GM12878 (cell line): Measurements from ENCODE around the gene YPEL2. TPM values are rescaled to one million over a fixed set of nuclear protein-coding genes. Genes with fewer than 3 reads are reported as not detected.

Source experiments
- ATAC-seq: fragments of 200-7000 bp; cut with Tn5 transposase; 3 replicates; pipeline ENCODE4 v1.9.1; 2020; ENCODE audit warnings: mild to moderate bottlenecking, moderate library complexity
- BruUV-seq: library from RNA; stranded (reverse); fragments of 400-500 nt; replicated peaks from 2 replicates; lab custom pipeline; 2021; lab: Mats Ljungman, UMichigan
- CTCF ChIA-PET: fragments of 300-600 bp; sonication (Branson Sonifier 250); formaldehyde crosslinking; extraction: SDS; loops from one replicate; lab custom pipeline; 2021; ENCODE audit warnings: inconsistent platforms; lab: Yijun Ruan, JAX
- POLR2A ChIA-PET: fragments of 350-600 bp; formaldehyde crosslinking; extraction: SDS; loops from one replicate; lab custom pipeline; 2021; ENCODE audit warnings: inconsistent platforms; lab: Charles Lee
- RAD21 ChIA-PET: fragments of 300-600 bp; sonication (Branson Sonifier 250); formaldehyde crosslinking; loops from one replicate; lab custom pipeline; 2023; ENCODE audit warnings: antibody characterized with exemption; ENCODE audit not compliant: unreplicated experiment; lab: Charles Lee
- SMC1A ChIA-PET: fragments of 300-600 bp; sonication (Branson Sonifier 250); formaldehyde crosslinking; loops from one replicate; lab custom pipeline; 2023; ENCODE audit not compliant: unreplicated experiment, uncharacterized antibody; lab: Charles Lee
- DNase-seq: peaks from one replicate; pipeline ENCODE4 v3.0.0-alpha.2; 2011; ENCODE audit warnings: low read depth, low spot score
- FAIRE-seq: peaks from 3 replicates; lab custom pipeline; 2011; peaks lifted over from hg19 to GRCh38; lab: Jason Lieb, UNC
- H2AFZ ChIP-seq: 2 replicates; pipeline ENCODE4 v1.6.0; 2011; ENCODE audit warnings: low read depth, low read length, control low read depth; ENCODE audit not compliant: control insufficient read depth
- H3K27ac ChIP-seq: 2 replicates; pipeline ENCODE4 v1.5.1; 2011; ENCODE audit warnings: control low read depth; ENCODE audit not compliant: control insufficient read depth, insufficient read depth
- H3K27me3 ChIP-seq, 2 experiments: replicated peaks in 1 of 2; 2 replicates each; pipeline versions ENCODE4 v1.6.0 to v1.6.1; 2011; ENCODE audit warnings: low read length in 1 of 2; ENCODE audit not compliant: control insufficient read depth in 2 of 2, insufficient read depth in 2 of 2
- H3K36me3 ChIP-seq, 2 experiments: 2 replicates each; pipeline ENCODE4 v1.5.1; 2011; ENCODE audit warnings: low read length in 1 of 2; ENCODE audit not compliant: control insufficient read depth in 2 of 2, insufficient read depth in 2 of 2
- H3K4me1 ChIP-seq: 2 replicates; pipeline ENCODE4 v1.6.1; 2011; ENCODE audit warnings: mild to moderate bottlenecking, low read length, moderate library complexity, mixed read lengths; ENCODE audit not compliant: control insufficient read depth, insufficient read depth
- H3K4me2 ChIP-seq: 2 replicates; pipeline ENCODE4 v1.6.0; 2011; ENCODE audit warnings: control low read depth; ENCODE audit not compliant: control insufficient read depth, insufficient read depth
- H3K4me3 ChIP-seq: fragments of 200-600 bp; sonication (generic); 2 replicates; pipeline ENCODE4 v1.5.1; 2016
- H3K79me2 ChIP-seq: 2 replicates; pipeline ENCODE4 v1.6.0; 2011; ENCODE audit warnings: low read length; ENCODE audit not compliant: control insufficient read depth, insufficient read depth
- H3K9ac ChIP-seq: 2 replicates; pipeline ENCODE4 v1.8.0; 2011; ENCODE audit warnings: low read length, control low read depth, mixed read lengths; ENCODE audit not compliant: control insufficient read depth, insufficient read depth
- H3K9me3 ChIP-seq: replicated peaks from 3 replicates; pipeline ENCODE4 v1.5.1; 2011; ENCODE audit warnings: mild to moderate bottlenecking, low read length; ENCODE audit not compliant: control insufficient read depth, insufficient read depth
- H4K20me1 ChIP-seq: 2 replicates; pipeline ENCODE4 v1.6.0; 2011; ENCODE audit not compliant: control insufficient read depth, insufficient read depth
- BCLAF1 ChIP-seq: fragments of 450-650 bp; IDR thresholded peaks from 2 replicates; pipeline ENCODE4 v1.6.1; 2017; ENCODE audit warnings: antibody characterized with exemption, mild to moderate bottlenecking, moderate library complexity
- CBX5 ChIP-seq: sonication (generic); IDR thresholded peaks from 2 replicates; pipeline ENCODE4 v1.6.1; 2016; ENCODE audit warnings: low read depth, moderate library complexity, mild to moderate bottlenecking, inconsistent platforms
- HCFC1 ChIP-seq: fragments of 150-350 bp; IDR thresholded peaks from 2 replicates; pipeline ENCODE4 v1.6.1; 2014; ENCODE audit warnings: low read length
- JUNB ChIP-seq: IDR thresholded peaks from 2 replicates; pipeline ENCODE4 v1.6.1; 2016; ENCODE audit warnings: antibody characterized with exemption, mild to moderate bottlenecking
- NFYA ChIP-seq: IDR thresholded peaks from 2 replicates; pipeline ENCODE4 v1.6.1; 2011; ENCODE audit warnings: low read depth, mild to moderate bottlenecking, low read length, improper control_type of control experiment, borderline replicate concordance
- NKRF ChIP-seq: fragments of 450-650 bp; conservative IDR thresholded peaks from 2 replicates; pipeline ENCODE4 v1.6.1; 2017; ENCODE audit warnings: mild to moderate bottlenecking, moderate library complexity
- NR2C1 ChIP-seq: fragments of 450-650 bp; IDR thresholded peaks from 2 replicates; pipeline ENCODE4 v1.6.1; 2017; ENCODE audit warnings: antibody characterized with exemption, mild to moderate bottlenecking, moderate library complexity
- NR2F1 ChIP-seq: fragments of 450-650 bp; conservative IDR thresholded peaks from 2 replicates; pipeline ENCODE4 v1.6.1; 2017; ENCODE audit warnings: mild to moderate bottlenecking
- RAD21 ChIP-seq: IDR thresholded peaks from 2 replicates; pipeline ENCODE4 v1.6.1; 2011; ENCODE audit warnings: mild to moderate bottlenecking, low read depth, low read length, moderate library complexity; ENCODE audit not compliant: insufficient read depth
- RB1 ChIP-seq: fragments of 450-650 bp; formaldehyde crosslinking; IDR thresholded peaks from 2 replicates; pipeline ENCODE4 v1.6.1; 2017; ENCODE audit warnings: mild to moderate bottlenecking, borderline replicate concordance
- SMARCA5 ChIP-seq: fragments of 450-650 bp; IDR thresholded peaks from 2 replicates; pipeline ENCODE4 v1.6.1; 2017; ENCODE audit warnings: mild to moderate bottlenecking
- SMC3 ChIP-seq: IDR thresholded peaks from 2 replicates; pipeline ENCODE4 v1.6.1; 2011; ENCODE audit warnings: low read length, improper control_type of control experiment, borderline replicate concordance
- SUPT20H ChIP-seq: IDR thresholded peaks from 2 replicates; pipeline ENCODE4 v1.6.1; 2011; ENCODE audit warnings: low read depth, mild to moderate bottlenecking, low read length, moderate library complexity, borderline replicate concordance; ENCODE audit not compliant: control insufficient read depth
- YY1 ChIP-seq: IDR thresholded peaks from 2 replicates; pipeline ENCODE4 v1.6.1; 2011; ENCODE audit warnings: low read depth, mild to moderate bottlenecking, low read length
- ZBTB11 ChIP-seq: fragments of 450-650 bp; formaldehyde crosslinking; IDR thresholded peaks from 2 replicates; pipeline ENCODE4 v1.5.0; 2022; ENCODE audit warnings: mild to moderate bottlenecking, missing genetic modification characterization
- WGBS: methylation state at CpG from one replicate; pipeline ENCODE4 v1.1.6; 2016; ENCODE audit warnings: low lambda C conversion rate; ENCODE audit not compliant: insufficient replicate concordance, insufficient coverage; ENCODE audit errors: missing lambda C conversion rate; 5-methylcytosine and 5-hydroxymethylcytosine counted together
- in situ Hi-C: fragments of 300-500 bp; cut with MboI; formaldehyde crosslinking; loops from 9 replicates; pipeline ENCODE4 v1.14.3; 2018; ENCODE audit warnings: mixed read lengths
- intact Hi-C: fragments of 100-400 bp; cut with micrococcal nuclease; formaldehyde crosslinking; loops from one replicate; pipeline ENCODE4 v1.14.2; 2022; ENCODE audit not compliant: unreplicated experiment
- polyA plus RNA-seq, 11 experiments: library from polyadenylated mRNA; depleted of rRNA in 4 of 11; unstranded in 6 of 11; stranded (reverse) in 5 of 11; fragments of >200 nt; fragmentation: Nextera tagmentation in 4 of 11; fragmentation: Illumina TruSeq in 1 of 11; extraction: Ambion mirVana in 4 of 11; extraction: Trizol in 1 of 11; gene quantifications; 1 replicate in 1 of 11; 2 replicates in 10 of 11; pipeline versions ENCODE4 v1.2.1 to v1.2.3, GENCODE V29; 2011 to 2016; ENCODE audit warnings: inconsistent platforms in 2 of 11, missing spikeins in 2 of 11, low read depth in 1 of 11
- total RNA-seq, 4 experiments: library from RNA; depleted of rRNA in 3 of 4; stranded (reverse); fragments of >200 nt in 3 of 4; fragmentation: Illumina TruSeq in 1 of 4; extraction: Trizol in 1 of 4; gene quantifications; 2 replicates each; pipeline versions ENCODE4 v1.2.1 to v1.2.3, GENCODE V29; 2013 to 2021

The YPEL2 gene
- total and polyA plus RNA-seq, 10 of the 15 experiments (the other 5 are each of a cell fraction or from before 2014, with no cell fraction given) = 0.11 to 8.1 (median 0.48) TPM

DNA sequence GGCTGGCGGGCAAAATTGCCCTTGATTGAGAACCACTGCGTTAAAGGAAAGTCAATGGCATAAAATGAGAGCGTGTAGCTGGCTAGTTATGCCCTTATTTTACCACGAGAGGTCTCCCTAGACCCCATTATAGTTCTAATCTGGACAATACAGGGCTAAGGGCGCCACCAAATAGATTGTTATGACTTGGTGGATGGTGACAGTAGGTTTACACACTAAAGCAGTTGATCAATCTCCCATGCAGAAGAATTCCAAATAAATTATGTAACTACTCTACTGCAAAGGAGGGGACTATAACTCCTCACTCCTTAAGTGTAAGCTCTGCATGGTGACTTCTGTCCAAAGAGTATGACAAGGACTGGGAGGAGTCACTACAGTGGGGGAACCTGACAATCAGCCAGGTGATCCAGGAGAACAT lies 20.4 kb upstream of the YPEL2 start:
- POLR2A ChIA-PET = no interaction called here
- intact Hi-C loops (loop anchor here (1.0 to 10.0 kb wide), 4 partner anchors 91 to 434 kb away; partner anchors contain the start of gene GDPD1), in situ Hi-C loops (loop anchor here (5.0 kb wide), 1 partner anchor 126 kb away; no protein-coding TSS in a partner anchor)
- WGBS = 0% methylated on average over 5 of the region's 5 CpGs
- RAD21 ChIA-PET = interaction anchor here (0.5 to 12.2 kb wide), 19 partner anchors 9 to 548 kb away, joined by 3 to 169 read pairs (median 4); partner anchors contain the start of gene GDPD1
- Histone ChIP-seq H3K4me1 (no peaks in the 10 kb centered on the region), H3K27ac (no peak overlapping the region), H3K4me3 (no peak overlapping the region), H3K9me3 (no peaks in the 10 kb centered on the region), H3K27me3 (no peaks in the 10 kb centered on the region), H3K4me2 (no peak overlapping the region), H3K9ac (no peak overlapping the region), H2AFZ (no peak overlapping the region), H3K36me3 (no peaks in the 10 kb centered on the region), H4K20me1 (no peaks in the 10 kb centered on the region), H3K79me2 (no peaks in the 10 kb centered on the region)
- DNase-seq (peak; percentile 28), ATAC-seq (peak; percentile 99), FAIRE-seq (peak; percentile 72)
- SMC1A ChIA-PET = interaction anchor here (0.6 to 12.6 kb wide), 26 partner anchors 15 to 727 kb away, joined by 3 to 217 read pairs (median 4); partner anchors contain the start of gene GDPD1
- CTCF ChIA-PET = interaction anchor here (0.6 to 13.4 kb wide), 31 partner anchors 9 to 937 kb away, joined by 3 to 383 read pairs (median 4); partner anchors contain the start of gene GDPD1
- no TSS peak for BruUV-seq
- TF ChIP-seq CBX5 = no peak
- no peak for TF ChIP-seq NR2C1
- no peak for TF ChIP-seq NKRF
- peak; percentile 88 for TF ChIP-seq RAD21
- TF ChIP-seq BCLAF1 = 0 out of 2 replicates have a peak, but pooled peaks have one; percentile 7
- no peak for TF ChIP-seq HCFC1
- no peak for TF ChIP-seq ZBTB11
- no peak for TF ChIP-seq RB1
- no peak for TF ChIP-seq NFYA
- 0 out of 2 replicates have a peak, but pooled peaks have one; percentile 38 for TF ChIP-seq SMARCA5
- no peak for TF ChIP-seq JUNB
- 0 out of 2 replicates have a peak, but pooled peaks have one; percentile 12 for TF ChIP-seq NR2F1
- TF ChIP-seq SMC3 = peak; percentile 95
- TF ChIP-seq YY1 = 0 out of 2 replicates have a peak, but pooled peaks have one; percentile 17
- TF ChIP-seq SUPT20H = no peak
